H1 (cell line): ENCODE data around the gene PDHX. TPM values are rescaled to one million over a fixed set of nuclear protein-coding genes. Genes with fewer than 3 reads are reported as not detected.

ENCODE experiments used
- CTCF ChIA-PET: fragments of 300-600 bp; sonication (Branson Sonifier 250); formaldehyde crosslinking; loops from one replicate; lab custom pipeline; 2021; ENCODE audit not compliant: partially characterized antibody; lab: Charles Lee
- POLR2A ChIA-PET: fragments of 300-600 bp; sonication (Branson Sonifier 250); formaldehyde crosslinking; loops from one replicate; lab custom pipeline; 2021; ENCODE audit warnings: inconsistent platforms; ENCODE audit not compliant: partially characterized antibody; lab: Charles Lee
- DNase-seq, 2 experiments: peaks; one replicate each; pipeline versions ENCODE4 v3.0.0 to v3.0.0-alpha.2; 2010 to 2022; ENCODE audit warnings: low spot score in 2 of 2, low read depth in 1 of 2, mixed read lengths in 1 of 2
- FAIRE-seq: peaks from 2 replicates; lab custom pipeline; 2011; peaks lifted over from hg19 to GRCh38; lab: Jason Lieb, UNC
- H2AFZ ChIP-seq: 2 replicates; pipeline ENCODE4 v1.8.1; 2012; ENCODE audit warnings: low read length, inconsistent platforms
- H2AK5ac ChIP-seq: 2 replicates; pipeline ENCODE4 v1.6.1; 2013; ENCODE audit warnings: low read depth, low read length
- H2BK120ac ChIP-seq: replicated peaks from 2 replicates; pipeline ENCODE3; 2013; ENCODE audit warnings: low read depth, low read length, inconsistent platforms
- H2BK12ac ChIP-seq: 2 replicates; pipeline ENCODE4 v1.6.1; 2013; ENCODE audit warnings: low read depth, low read length
- H2BK15ac ChIP-seq: 2 replicates; pipeline ENCODE4 v1.6.1; 2013; ENCODE audit warnings: low read length
- H2BK20ac ChIP-seq: 2 replicates; pipeline ENCODE4 v1.6.1; 2013; ENCODE audit warnings: low read length
- H2BK5ac ChIP-seq: 2 replicates; pipeline ENCODE4 v1.6.1; 2013; ENCODE audit warnings: low read depth, low read length
- H3K14ac ChIP-seq: 2 replicates; pipeline ENCODE4 v1.6.1; 2013; ENCODE audit warnings: inconsistent platforms; ENCODE audit not compliant: insufficient read length
- H3K18ac ChIP-seq: 2 replicates; pipeline ENCODE4 v1.6.1; 2013; ENCODE audit warnings: low read length; ENCODE audit errors: extremely low read depth
- H3K23ac ChIP-seq: 2 replicates; pipeline ENCODE4 v1.6.1; 2013; ENCODE audit warnings: inconsistent platforms; ENCODE audit not compliant: insufficient read length
- H3K23me2 ChIP-seq: 2 replicates; pipeline ENCODE4 v1.6.1; 2013; ENCODE audit warnings: low read depth, low read length
- H3K27ac ChIP-seq: 2 replicates; pipeline ENCODE4 v1.6.1; 2011; ENCODE audit warnings: low read depth, low read length, inconsistent platforms
- H3K27me3 ChIP-seq, 4 experiments: replicated peaks in 1 of 4; 1 replicate in 1 of 4; 2 replicates in 3 of 4; pipeline versions ENCODE4 v1.6.1 to v1.8.1; 2011 to 2013; ENCODE audit warnings: low read length in 3 of 4, mild to moderate bottlenecking in 3 of 4, inconsistent platforms in 2 of 4, mixed read lengths in 2 of 4, moderate library complexity in 1 of 4; ENCODE audit not compliant: control insufficient read depth in 3 of 4, insufficient read depth in 3 of 4; ENCODE audit errors: extremely low read depth in 1 of 4
- H3K36me3 ChIP-seq, 4 experiments: 2 replicates each; pipeline versions ENCODE4 v1.6.1 to v1.8.1; 2011 to 2013; ENCODE audit warnings: mild to moderate bottlenecking in 4 of 4, low read length in 3 of 4, moderate library complexity in 2 of 4, control low read depth in 1 of 4, inconsistent platforms in 1 of 4; ENCODE audit not compliant: insufficient read depth in 4 of 4, control insufficient read depth in 2 of 4
- H3K4ac ChIP-seq: replicated peaks from 2 replicates; pipeline ENCODE3; 2013; ENCODE audit warnings: low read length, low read depth, mixed read lengths, inconsistent platforms; ENCODE audit not compliant: insufficient read length
- H3K4me1 ChIP-seq, 4 experiments: replicated peaks in 1 of 4; 1 replicate in 1 of 4; 2 replicates in 3 of 4; pipeline versions ENCODE4 v1.6.1 to v1.8.1; 2011 to 2013; ENCODE audit warnings: low read length in 3 of 4, inconsistent platforms in 2 of 4, mixed read lengths in 1 of 4; ENCODE audit not compliant: insufficient read depth in 4 of 4, control insufficient read depth in 3 of 4
- H3K4me2 ChIP-seq, 2 experiments: 2 replicates each; pipeline versions ENCODE4 v1.6.1 to v1.8.1; 2011 to 2013; ENCODE audit warnings: low read depth in 2 of 2, low read length in 2 of 2, control low read depth in 1 of 2, inconsistent platforms in 1 of 2, mild to moderate bottlenecking in 1 of 2; ENCODE audit not compliant: insufficient read depth in 1 of 2
- H3K4me3 ChIP-seq, 4 experiments: fragments of 200-600, 300-600 bp in 1 of 4; sonication (generic), shearing (Covaris generic), sonication (Bioruptor Twin) in 1 of 4; 2 replicates each; pipeline versions ENCODE4 v1.5.1 to v1.8.1; 2011 to 2016; ENCODE audit warnings: low read length in 4 of 4, low read depth in 3 of 4, control low read depth in 2 of 4, inconsistent platforms in 2 of 4, mild to moderate bottlenecking in 2 of 4, mixed read lengths in 1 of 4, moderate library complexity in 1 of 4; ENCODE audit not compliant: insufficient read depth in 2 of 4; ENCODE audit errors: extremely low read depth in 1 of 4
- H3K56ac ChIP-seq: replicated peaks from 2 replicates; pipeline ENCODE3; 2013; ENCODE audit warnings: low read depth, mild to moderate bottlenecking, mixed read lengths, low read length, inconsistent platforms; ENCODE audit not compliant: insufficient read length
- H3K79me1 ChIP-seq: 2 replicates; pipeline ENCODE4 v1.6.1; 2013; ENCODE audit warnings: low read depth, low read length, control low read depth
- H3K79me2 ChIP-seq, 2 experiments: 2 replicates each; pipeline versions ENCODE4 v1.6.1 to v1.8.1; 2012 to 2013; ENCODE audit warnings: low read length in 2 of 2, mild to moderate bottlenecking in 2 of 2, inconsistent platforms in 1 of 2; ENCODE audit not compliant: insufficient read depth in 2 of 2, control insufficient read depth in 1 of 2
- H3K9ac ChIP-seq, 4 experiments: replicated peaks in 1 of 4; 1 replicate in 1 of 4; 2 replicates in 3 of 4; pipeline versions ENCODE4 v1.6.1 to v1.8.1; 2011 to 2013; ENCODE audit warnings: low read depth in 3 of 4, low read length in 3 of 4, control low read depth in 2 of 4, mild to moderate bottlenecking in 2 of 4, moderate library complexity in 2 of 4, inconsistent platforms in 1 of 4; ENCODE audit errors: extremely low read depth in 1 of 4
- H3K9me3 ChIP-seq, 2 experiments: 2 replicates each; pipeline versions ENCODE4 v1.6.1 to v1.8.1; 2012 to 2013; ENCODE audit warnings: mild to moderate bottlenecking in 2 of 2, moderate library complexity in 2 of 2, control low read depth in 1 of 2, inconsistent platforms in 1 of 2, low read depth in 1 of 2, low read length in 1 of 2, mixed read lengths in 1 of 2; ENCODE audit not compliant: insufficient read depth in 2 of 2
- H4K20me1 ChIP-seq, 2 experiments: replicated peaks in 1 of 2; 2 replicates each; pipeline versions ENCODE3 to v1.8.1; 2011 to 2013; ENCODE audit warnings: inconsistent platforms in 2 of 2, low read length in 2 of 2, mild to moderate bottlenecking in 1 of 2; ENCODE audit not compliant: insufficient read depth in 2 of 2, control insufficient read depth in 1 of 2
- H4K5ac ChIP-seq: 2 replicates; pipeline ENCODE4 v1.6.1; 2013; ENCODE audit warnings: low read length, low read depth, mixed read lengths, inconsistent platforms; ENCODE audit not compliant: insufficient read length
- H4K8ac ChIP-seq: 2 replicates; pipeline ENCODE4 v1.8.0; 2013; ENCODE audit warnings: mild to moderate bottlenecking, moderate library complexity, low read length, inconsistent platforms; ENCODE audit not compliant: insufficient read depth; ENCODE audit errors: extremely low read depth
- H4K91ac ChIP-seq: replicated peaks from 2 replicates; pipeline ENCODE3; 2013; ENCODE audit warnings: low read length, mixed read lengths, inconsistent platforms; ENCODE audit not compliant: insufficient read length
- CBX8 ChIP-seq: fragments of 300-800, 300-1000 bp; sonication (generic); IDR thresholded peaks from 2 replicates; pipeline ENCODE4 v1.7.1; 2016; ENCODE audit warnings: low read depth, low read length, borderline replicate concordance
- NANOG ChIP-seq: IDR thresholded peaks from 2 replicates; pipeline ENCODE4 v1.6.1; 2011; ENCODE audit warnings: low read length, low read depth, mild to moderate bottlenecking, inconsistent platforms; ENCODE audit not compliant: insufficient read depth, poor library complexity, severe bottlenecking
- TBP ChIP-seq: IDR thresholded peaks from 2 replicates; pipeline ENCODE4 v1.6.1; 2011; ENCODE audit warnings: low read depth, low read length, improper control_type of control experiment
- WGBS, 2 experiments: shearing (Covaris generic) in 1 of 2; methylation state at CpG; one replicate each; pipeline versions ENCODE4 v1.1.6 to v1.1.7; 2013 to 2015; ENCODE audit warnings: low lambda C conversion rate in 2 of 2, mixed read lengths in 2 of 2, inconsistent platforms in 1 of 2, low coverage in 1 of 2, missing lambda C conversion rate in 1 of 2; ENCODE audit not compliant: insufficient replicate concordance in 2 of 2, insufficient coverage in 1 of 2, insufficient read length in 1 of 2; ENCODE audit errors: extremely low coverage in 1 of 2, missing lambda C conversion rate in 1 of 2; 5-methylcytosine and 5-hydroxymethylcytosine counted together
- polyA plus RNA-seq, 7 experiments: library from polyadenylated mRNA; depleted of rRNA in 3 of 7; stranded (reverse) in 5 of 7; unstranded in 2 of 7; fragments of >200 nt in 5 of 7; fragments of 200-250 nt in 2 of 7; gene quantifications; 1 replicate in 5 of 7; 2 replicates in 1 of 7; 4 replicates in 1 of 7; pipeline versions ENCODE4 v1.2.1 to v1.2.3, GENCODE V29; 2011 to 2013; ENCODE audit warnings: missing spikeins in 2 of 7, mixed read lengths in 2 of 7
- total RNA-seq: library from RNA; stranded (reverse); fragmentation: NEBNext Ultra II Directional; extraction: Animal tissue kit (Norgen Biotek cat#: 25700); gene quantifications from 2 replicates; pipeline ENCODE4 v1.2.1, GENCODE V29; 2021

Gene PDHX
- total and polyA plus RNA-seq, 2 of the 8 experiments (the other 6 are each of a cell fraction or from before 2014, with no cell fraction given): 12.4 to 51.9 TPM

DNA sequence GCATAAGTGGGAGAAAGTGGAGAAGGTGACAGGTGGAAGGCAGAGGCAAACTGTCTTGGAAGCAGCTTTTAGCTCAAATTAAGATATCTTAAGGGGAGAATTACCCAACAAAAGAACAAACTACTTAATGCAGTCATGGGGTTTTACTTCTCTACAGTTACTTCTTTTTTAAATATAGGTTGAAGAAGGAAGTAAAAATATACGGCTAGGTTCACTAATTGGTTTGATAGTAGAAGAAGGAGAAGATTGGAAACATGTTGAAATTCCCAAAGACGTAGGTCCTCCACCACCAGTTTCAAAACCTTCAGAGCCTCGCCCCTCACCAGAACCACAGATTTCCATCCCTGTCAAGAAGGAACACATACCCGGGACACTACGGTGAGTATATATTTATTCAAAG is 40.8 kb downstream of the PDHX start:
- no peak for FAIRE-seq
- no peak overlapping the region for H3K14ac ChIP-seq
- H3K18ac ChIP-seq: no peak overlapping the region
- no peak overlapping the region for H2BK120ac ChIP-seq
- no peak overlapping the region for H3K4me2 ChIP-seq
- DNase-seq: no peak
- CTCF ChIA-PET: no interaction called here
- H2BK20ac ChIP-seq: no peak overlapping the region
- H2BK5ac ChIP-seq: no peak overlapping the region
- TF ChIP-seq NANOG (no peak), TBP (no peak), CBX8 (no peak)
- H3K79me1 ChIP-seq: no peaks in the 10 kb centered on the region
- H4K20me1 ChIP-seq: no peaks in the 10 kb centered on the region
- peaks cover 0 to under 1% (median 0%) of the 10 kb centered on the region in 4 experiments; a peak in 1 of 7 replicates for H3K27me3 ChIP-seq
- POLR2A ChIA-PET: no interaction called here
- H3K56ac ChIP-seq: no peak overlapping the region
- no peak overlapping the region for H4K5ac ChIP-seq
- H3K4me3 ChIP-seq: no peak overlapping the region
- H4K8ac ChIP-seq: no peak overlapping the region
- H3K36me3 ChIP-seq: no peaks in the 10 kb centered on the region; a peak in 2 of 8 replicates
- H3K4me1 ChIP-seq: no peaks in the 10 kb centered on the region
- H3K9me3 ChIP-seq: no peaks in the 10 kb centered on the region
- H3K4ac ChIP-seq: no peak overlapping the region
- no peaks in the 10 kb centered on the region for H3K79me2 ChIP-seq
- H2AFZ ChIP-seq: no peak overlapping the region
- H3K9ac ChIP-seq: no peak overlapping the region
- H2AK5ac ChIP-seq: no peak overlapping the region
- H2BK15ac ChIP-seq: no peak overlapping the region
- no peak overlapping the region for H3K27ac ChIP-seq
- H3K23me2 ChIP-seq: no peaks in the 10 kb centered on the region
- H2BK12ac ChIP-seq: no peak overlapping the region
- H4K91ac ChIP-seq: no peak overlapping the region
- H3K23ac ChIP-seq: no peak overlapping the region
- 99% methylated on average over 5 of the region's 5 CpGs; no CpG with 5 or more reads in 1 of the 2 experiments for WGBS, 2 experiments
